Urothelium cell line (cell line): ENCODE measurements around the gene ALG1.
"Not testable (repeated sequence)": the region's sequence is repeated elsewhere in the genome, so short reads cannot be mapped to it uniquely, and the experiment has no call there.

Experiments used
- DNase-seq: peaks from one replicate; pipeline ENCODE4 v3.0.0; 2011; ENCODE audit warnings: low spot score, mixed read lengths
- FAIRE-seq: peaks from 2 replicates; lab custom pipeline; 2011; peaks lifted over from hg19 to GRCh38; lab: Jason Lieb, UNC

The ALG1 gene

DNA sequence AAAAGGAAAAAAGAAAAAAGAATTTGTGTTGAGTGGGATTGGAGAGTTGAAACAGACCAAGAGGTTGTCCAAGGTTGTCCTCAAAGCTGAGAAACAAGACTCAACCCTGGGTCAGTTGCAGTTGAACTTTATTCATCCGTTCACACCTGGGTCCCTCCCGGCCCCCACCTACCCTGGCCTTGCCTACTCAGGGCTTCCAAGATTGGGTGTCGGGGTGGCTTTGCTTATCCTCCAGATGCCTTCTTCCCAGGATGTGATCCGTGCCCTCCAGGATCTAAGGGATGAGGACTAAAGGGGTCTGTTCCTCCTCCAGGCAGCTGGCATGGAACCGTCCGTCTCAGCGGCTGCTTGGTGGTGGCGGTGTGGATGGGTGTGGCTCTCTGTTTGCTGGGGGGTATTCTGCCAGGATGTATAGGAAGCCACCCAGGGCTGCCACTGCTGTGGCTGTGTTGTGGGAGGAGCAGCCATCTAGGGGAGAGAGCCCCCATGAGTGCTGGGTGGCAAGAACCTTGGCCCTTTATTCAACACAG is 27.6 kb upstream of the ALG1 start:
- FAIRE-seq: no peak
- no peak for DNase-seq

GRCh38 chr16:5044581-5044980 is 27.1 kb upstream of the ALG1 start:
- DNase-seq, FAIRE-seq: not testable (repeated sequence)

DNA sequence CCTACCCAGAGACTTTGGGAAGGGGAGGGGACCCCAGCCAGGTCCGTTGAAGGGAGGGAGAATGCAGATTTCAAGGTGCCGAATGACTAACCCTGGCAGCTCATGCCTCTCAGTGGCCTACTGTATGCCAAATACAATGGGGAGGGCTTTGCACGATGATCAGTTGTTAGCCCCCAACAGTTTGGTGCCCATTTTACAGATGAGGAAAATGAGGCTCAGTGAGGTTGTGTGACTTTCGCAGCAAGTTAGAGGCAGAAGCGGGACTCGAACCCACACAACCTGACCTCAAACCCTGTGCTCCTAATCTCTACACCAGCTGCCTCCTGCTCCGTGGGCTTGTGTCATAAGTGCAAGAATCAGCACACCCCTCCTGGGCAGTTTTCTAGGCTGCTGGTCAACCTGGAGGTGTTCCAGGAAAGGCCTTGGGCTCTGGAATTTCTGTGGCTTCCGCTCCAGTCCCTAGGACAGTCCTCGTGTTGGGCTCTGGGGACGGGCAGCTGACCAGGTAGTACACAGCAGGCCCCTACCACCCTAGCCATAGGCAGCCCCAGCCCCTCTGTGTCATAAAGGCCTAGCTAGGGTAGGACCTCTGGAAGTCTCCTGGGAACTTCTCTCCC is 26.0 kb upstream of the ALG1 start:
- FAIRE-seq (no peak), DNase-seq (no peak)

DNA sequence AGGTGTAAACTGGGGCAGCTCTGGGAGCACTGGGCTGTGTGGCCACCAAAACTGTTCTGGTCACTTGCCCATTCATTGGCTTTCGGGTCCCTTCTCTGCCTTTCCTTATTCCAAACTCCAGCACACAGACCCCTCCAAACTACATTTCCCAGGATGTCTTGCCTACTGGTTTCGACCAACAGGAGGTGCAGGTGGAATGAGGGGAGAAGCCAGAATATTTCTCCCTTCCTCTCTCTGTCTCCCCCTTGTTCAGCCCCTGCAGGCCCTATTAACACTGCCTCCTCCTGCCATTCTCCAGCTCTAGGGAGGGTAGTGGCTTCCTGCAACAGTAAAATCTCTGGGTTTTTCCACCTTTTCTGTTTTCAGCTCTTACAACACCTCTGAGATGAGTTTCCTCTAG is 24.7 kb upstream of the ALG1 start:
- DNase-seq: no peak
- FAIRE-seq: no peak

- no peak for DNase-seq
- no peak for FAIRE-seq
Observed at GRCh38 chr16:5054876-5055865, 16.5 kb upstream of the ALG1 start.

DNA sequence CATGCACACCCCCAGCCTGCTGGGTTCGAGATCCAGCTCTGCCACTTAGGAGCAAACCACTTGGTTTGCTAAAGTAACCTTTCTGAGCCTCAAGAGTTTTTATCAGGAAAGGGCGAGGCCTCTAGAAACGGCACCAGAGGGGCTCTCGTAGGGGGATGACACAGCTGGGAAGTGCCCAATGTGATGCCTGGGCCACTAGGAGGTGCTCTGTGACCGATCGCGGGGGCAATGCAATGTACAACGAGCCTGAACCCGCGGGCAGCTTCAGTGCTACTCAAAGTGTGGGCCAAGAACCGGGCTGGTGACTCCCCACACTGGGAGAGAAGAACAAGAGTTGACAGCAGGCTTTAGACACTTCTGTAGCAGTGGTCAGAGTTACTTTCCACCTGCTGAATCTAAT is 15.3 kb upstream of the ALG1 start:
- FAIRE-seq (no peak), DNase-seq (no peak)

DNA sequence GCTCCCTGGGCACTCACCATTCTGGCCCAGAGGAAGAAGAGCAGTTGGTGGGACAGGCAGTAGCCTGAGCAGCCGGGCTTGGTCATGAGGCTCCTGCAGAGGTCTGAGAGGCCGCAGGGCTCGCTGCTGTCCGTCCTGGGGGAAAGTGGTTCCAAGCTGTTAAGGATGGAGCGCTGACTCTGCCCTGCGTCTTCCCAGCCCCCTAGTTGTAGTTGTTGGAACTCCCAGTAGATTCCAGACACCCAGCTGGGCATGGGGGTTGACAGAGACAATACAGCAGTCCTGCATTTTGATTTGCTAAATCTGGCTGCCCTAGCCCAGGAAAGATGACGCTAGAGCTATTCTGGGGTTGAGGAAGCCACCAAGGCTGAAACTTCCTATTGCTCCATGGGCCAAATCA is 13.2 kb upstream of the ALG1 start:
- FAIRE-seq: no peak
- DNase-seq: no peak

GRCh38 chr16:5059386-5060072 is 12.1 kb upstream of the ALG1 start:
- FAIRE-seq: no peak
- DNase-seq: no peak

DNA sequence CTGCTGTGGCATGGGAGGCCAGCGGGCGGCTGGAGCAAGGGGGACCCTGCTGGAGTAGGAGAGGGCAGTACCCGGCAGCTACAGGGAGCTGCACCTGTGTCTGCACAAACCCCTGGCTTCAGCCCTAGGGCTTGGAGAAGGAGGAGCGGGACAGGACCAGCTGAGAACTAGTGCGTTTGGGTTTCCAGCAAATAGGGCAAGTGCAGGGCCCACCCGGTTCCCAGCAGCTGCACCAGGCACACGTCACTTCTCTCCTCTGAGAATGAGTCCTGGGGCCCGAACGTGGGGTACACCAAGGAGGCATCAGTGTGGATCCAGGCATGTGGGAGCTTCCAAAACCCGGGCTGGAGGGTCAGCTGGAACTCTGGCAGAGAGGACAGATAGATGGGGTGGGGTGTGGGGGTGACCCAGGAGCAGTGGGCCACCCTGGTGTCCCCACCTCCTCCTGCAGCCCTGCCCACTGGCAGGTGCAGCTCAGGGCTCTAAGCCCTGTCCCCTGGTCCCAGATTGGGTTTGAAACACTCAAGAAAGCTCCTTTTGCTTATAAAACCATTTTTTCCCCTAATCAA is 11.5 kb upstream of the ALG1 start:
- DNase-seq (no peak), FAIRE-seq (no peak)

DNA sequence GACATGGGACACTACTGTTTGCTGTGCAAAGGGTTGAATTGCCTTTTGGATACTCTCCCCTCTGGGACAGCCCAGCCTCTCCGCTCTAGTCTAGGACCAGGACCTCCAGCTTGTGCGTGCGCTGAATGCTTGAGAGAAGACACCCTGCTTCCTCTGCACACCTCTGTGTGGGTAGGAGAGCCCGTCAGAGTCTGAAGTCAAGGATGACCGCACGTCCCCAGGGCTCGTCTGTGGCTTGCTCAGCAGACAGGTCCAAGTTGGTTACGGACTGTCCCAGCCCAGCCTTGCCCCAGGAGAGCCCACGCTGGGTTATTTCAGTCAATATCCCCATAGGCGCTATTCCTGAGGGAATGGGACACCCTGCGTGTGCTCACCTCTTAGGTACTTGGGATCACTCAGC is 9.6 kb upstream of the ALG1 start:
- no peak for FAIRE-seq
- DNase-seq: no peak

- FAIRE-seq (no peak), DNase-seq (no peak)
Observed at GRCh38 chr16:5062790-5063765, 8.6 kb upstream of the ALG1 start.

DNA sequence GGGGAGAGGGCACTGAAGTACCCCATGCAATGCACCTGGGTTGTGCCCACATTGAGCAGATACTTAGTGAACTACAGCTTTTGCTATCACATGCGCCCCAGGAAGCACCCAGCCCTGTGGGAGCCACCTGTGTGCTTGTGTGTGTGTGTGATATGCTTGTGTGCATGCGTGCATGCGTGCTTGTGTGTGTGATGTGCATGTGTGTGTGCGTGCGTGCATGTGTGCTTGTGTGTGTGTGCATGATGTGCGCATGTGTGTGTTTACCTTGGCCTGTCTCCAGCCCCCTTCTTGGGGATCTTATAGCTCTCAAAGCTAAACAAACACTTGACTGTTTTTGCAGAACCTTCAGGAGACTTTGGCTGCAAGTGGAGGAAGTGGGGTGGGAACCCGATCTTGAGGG is 6.7 kb upstream of the ALG1 start:
- peak; percentile 91 for FAIRE-seq

DNA sequence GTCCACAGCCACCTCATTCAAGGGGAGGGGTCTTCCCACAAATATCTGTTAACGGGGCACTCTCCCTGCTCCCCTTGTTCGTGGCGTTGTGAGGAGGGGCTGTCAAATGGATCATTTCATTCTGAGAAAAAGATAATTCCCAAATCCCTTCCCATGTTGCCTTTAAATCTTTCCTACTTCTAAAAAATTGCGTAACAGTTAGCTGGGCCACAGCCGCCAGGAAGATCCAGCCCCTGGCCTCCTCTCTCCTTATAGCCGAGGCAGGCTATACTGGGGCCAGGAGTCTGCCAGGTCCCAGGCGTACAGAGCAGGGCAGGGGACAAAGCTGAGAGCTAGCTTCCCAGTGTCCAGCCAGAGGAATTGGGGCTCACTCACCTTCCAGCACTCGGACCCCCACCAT is 6.3 kb upstream of the ALG1 start:
- no peak for DNase-seq

More for the DNA sequence above, 6.7 kb upstream of the ALG1 start:
- DNase-seq: no peak

GRCh38 chr16:5065813-5066212 is 5.8 kb upstream of the ALG1 start, which contains the start of gene C16orf89:
Gene C16orf89 (minus strand): TSS chr16:5065956. CDS start chr16:5065908, 48 bp downstream.
- FAIRE-seq: no peak
- DNase-seq: no peak

More for the DNA sequence above, 6.3 kb upstream of the ALG1 start:
- FAIRE-seq: no peak

DNA sequence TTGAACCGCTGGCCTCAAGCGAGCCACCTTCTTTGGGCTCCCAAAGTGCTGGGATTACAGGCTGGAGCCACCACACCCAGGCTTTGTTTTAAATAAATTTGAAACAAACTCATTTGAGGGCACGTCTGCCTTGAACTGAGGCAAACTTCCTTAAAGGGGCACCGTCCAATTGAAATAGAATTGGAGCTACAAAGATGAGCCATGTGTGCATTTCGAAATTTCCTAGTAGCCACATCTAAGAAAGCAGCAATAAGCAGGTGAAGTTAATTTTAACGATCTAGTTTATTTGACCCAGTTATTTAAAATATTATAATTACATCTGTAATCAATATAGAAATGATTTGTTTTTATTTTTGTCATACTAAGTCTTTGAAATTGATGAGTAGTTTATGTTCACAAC is 5.1 kb upstream of the ALG1 start:
- FAIRE-seq (no peak), DNase-seq (no peak)

- no peak for DNase-seq
- no peak for FAIRE-seq
Observed at GRCh38 chr16:5069048-5069447, 2.6 kb upstream of the ALG1 start.

GRCh38 chr16:5069854-5070253 is 1.8 kb upstream of the ALG1 start:
- no peak for DNase-seq
- FAIRE-seq: no peak

DNA sequence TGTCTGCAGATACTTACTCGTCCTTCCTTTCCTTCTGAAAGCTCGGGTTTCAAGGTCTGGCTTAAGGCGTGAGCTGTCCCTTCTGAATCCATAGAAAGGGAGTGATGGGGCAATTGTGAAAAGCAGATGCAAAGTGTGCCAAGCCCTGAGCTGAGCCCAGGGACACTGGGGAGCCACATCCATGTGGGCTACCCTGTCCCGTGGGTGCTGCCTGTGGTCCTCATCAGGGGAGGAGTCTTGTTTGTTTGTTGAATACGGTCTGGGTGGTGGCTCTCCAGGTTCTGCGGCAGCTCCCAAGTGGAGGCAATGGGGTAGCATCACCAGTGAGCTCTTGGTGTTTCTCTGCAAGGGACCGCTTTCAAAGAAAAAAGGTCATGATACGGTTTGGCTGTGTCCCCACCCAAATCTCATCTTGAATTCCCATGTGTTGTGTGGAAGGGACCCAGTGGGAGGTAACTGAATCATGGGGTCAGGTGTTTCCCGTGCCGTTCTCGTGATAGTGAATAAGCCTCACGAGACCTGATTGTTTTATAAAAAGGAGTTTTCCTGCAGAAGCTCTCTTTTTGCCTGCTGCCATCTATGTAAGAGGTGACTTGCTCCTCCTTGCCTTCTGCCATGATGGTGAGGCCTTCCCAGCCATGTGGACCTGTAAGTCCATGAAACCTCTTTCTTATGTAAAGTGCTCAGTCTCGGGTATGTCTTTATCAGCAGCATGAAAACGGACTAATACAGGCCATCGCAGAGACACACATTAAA is 1.0 kb upstream of the ALG1 start:
- FAIRE-seq (no peak), DNase-seq (no peak)

DNA sequence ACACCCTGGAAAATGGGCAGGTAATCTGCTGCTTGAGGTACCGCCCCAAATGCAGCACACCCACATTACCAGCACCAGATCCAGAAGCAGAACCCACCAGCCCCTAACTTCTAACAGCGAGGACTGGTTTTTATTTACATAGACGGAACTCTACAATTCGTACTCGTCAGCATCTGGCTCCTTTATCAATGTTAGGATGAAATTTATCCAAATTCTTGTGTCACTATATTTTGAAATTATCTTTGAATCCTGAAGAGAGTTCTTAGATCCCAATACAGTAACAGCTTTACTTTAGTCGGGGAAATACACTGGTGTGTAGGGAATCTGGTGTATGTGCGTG is 332 bp upstream of the ALG1 start:
- no peak for DNase-seq
- FAIRE-seq: no peak
